ENCODE measurements around the gene DGKE.

DNA sequence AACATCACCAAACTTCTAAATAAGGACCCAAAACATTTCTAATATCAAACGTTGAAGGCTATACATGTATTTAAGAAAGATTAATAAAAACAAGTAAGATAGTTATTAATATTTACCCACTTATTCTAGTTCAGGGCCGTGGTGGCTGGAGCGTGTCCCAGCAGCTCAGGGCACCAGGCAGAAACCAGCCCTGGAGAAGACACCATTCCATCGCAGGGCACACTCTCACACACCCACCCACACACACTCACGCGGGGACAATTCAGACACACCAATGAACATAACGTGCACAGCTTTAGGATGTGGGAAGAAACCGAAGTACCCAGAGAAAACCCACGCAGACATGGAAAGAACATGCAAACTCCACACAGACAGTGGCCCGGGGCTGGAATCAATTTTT is 13.7 kb upstream of the DGKE start:
- TF ChIP-seq POU5F1 (IDR thresholded peaks at IDR 0.05; ENCODE audit: low read depth, low read length) = no peak
- no peak for TF ChIP-seq ZNF274 (IDR thresholded peaks at IDR 0.05; ENCODE audit: borderline replicate concordance, extremely low read depth, low read length)
- TF ChIP-seq RXRA (IDR thresholded peaks at IDR 0.05; ENCODE audit: insufficient read depth, low read depth, low read length) = no peak
- no peak for TF ChIP-seq RNF2 (IDR thresholded peaks at IDR 0.05; ENCODE audit: borderline replicate concordance, low read depth, low read length, missing control alignments, poor library complexity, severe bottlenecking)
- TF ChIP-seq SAP30 (IDR thresholded peaks at IDR 0.05; ENCODE audit: insufficient read depth, insufficient replicate concordance, low read length) = no peak
- TF ChIP-seq, protein P1, sequence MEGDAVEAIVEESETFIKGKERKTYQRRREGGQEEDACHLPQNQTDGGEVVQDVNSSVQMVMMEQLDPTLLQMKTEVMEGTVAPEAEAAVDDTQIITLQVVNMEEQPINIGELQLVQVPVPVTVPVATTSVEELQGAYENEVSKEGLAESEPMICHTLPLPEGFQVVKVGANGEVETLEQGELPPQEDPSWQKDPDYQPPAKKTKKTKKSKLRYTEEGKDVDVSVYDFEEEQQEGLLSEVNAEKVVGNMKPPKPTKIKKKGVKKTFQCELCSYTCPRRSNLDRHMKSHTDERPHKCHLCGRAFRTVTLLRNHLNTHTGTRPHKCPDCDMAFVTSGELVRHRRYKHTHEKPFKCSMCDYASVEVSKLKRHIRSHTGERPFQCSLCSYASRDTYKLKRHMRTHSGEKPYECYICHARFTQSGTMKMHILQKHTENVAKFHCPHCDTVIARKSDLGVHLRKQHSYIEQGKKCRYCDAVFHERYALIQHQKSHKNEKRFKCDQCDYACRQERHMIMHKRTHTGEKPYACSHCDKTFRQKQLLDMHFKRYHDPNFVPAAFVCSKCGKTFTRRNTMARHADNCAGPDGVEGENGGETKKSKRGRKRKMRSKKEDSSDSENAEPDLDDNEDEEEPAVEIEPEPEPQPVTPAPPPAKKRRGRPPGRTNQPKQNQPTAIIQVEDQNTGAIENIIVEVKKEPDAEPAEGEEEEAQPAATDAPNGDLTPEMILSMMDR (IDR thresholded peaks at IDR 0.05; ENCODE audit: control extremely low read depth in 1 of 3, insufficient read depth in 1 of 3, low read depth in 1 of 3, low read length in 3 of 3) = no peak
- TF ChIP-seq NANOG (IDR thresholded peaks at IDR 0.05; ENCODE audit: insufficient read depth, low read depth, low read length, poor library complexity, severe bottlenecking) = no peak
- TF ChIP-seq EP300 (IDR thresholded peaks at IDR 0.05; ENCODE audit: borderline replicate concordance in 1 of 2, low read depth in 2 of 2, low read length in 2 of 2) = no peak
- no peak for TF ChIP-seq SP2 (IDR thresholded peaks at IDR 0.05; ENCODE audit: low read length)
- TF ChIP-seq, protein P2, sequence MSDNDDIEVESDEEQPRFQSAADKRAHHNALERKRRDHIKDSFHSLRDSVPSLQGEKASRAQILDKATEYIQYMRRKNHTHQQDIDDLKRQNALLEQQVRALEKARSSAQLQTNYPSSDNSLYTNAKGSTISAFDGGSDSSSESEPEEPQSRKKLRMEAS (IDR thresholded peaks at IDR 0.05) = no peak
- TF ChIP-seq CEBPB (IDR thresholded peaks at IDR 0.05; ENCODE audit: low read depth, low read length) = no peak
